NCI-H510A treated with DMSO at 0.1 percent for 48 hours (cell line): ENCODE measurements around the gene PRSS57.
"Not testable (repeated sequence)": the region's sequence is repeated elsewhere in the genome, so short reads cannot be mapped to it uniquely, and the experiment has no call there.

Experiments
- DNase-seq: peaks from one replicate; lab custom pipeline; 2025; lab: John Stamatoyannopoulos, UW

PRSS57 gene

DNA sequence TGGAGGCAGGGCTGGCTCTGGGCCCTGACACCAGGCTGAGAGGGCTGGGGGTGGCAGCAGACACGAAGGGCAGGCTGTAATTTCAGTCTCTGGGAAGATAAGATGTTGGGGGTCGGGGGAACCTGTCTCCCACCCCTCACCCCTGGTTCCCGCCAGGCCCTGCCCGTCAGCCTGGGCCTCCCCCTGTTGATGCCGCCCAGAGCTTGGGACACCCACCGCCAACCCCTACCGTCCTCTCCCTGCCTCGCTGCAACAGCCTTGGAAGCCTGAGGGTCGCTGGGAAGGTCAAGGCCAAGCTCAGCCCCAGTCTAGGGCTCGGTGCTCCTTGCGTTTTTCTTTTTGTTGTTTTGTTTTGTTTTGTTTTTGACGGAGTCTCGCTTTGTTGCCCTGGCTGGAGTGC, 28.0 kb upstream of the PRSS57 start:
- DNase-seq: no peak

- DNase-seq: no peak
Observed at GRCh38 chr19:722553-723101, 27.4 kb upstream of the PRSS57 start.

DNA sequence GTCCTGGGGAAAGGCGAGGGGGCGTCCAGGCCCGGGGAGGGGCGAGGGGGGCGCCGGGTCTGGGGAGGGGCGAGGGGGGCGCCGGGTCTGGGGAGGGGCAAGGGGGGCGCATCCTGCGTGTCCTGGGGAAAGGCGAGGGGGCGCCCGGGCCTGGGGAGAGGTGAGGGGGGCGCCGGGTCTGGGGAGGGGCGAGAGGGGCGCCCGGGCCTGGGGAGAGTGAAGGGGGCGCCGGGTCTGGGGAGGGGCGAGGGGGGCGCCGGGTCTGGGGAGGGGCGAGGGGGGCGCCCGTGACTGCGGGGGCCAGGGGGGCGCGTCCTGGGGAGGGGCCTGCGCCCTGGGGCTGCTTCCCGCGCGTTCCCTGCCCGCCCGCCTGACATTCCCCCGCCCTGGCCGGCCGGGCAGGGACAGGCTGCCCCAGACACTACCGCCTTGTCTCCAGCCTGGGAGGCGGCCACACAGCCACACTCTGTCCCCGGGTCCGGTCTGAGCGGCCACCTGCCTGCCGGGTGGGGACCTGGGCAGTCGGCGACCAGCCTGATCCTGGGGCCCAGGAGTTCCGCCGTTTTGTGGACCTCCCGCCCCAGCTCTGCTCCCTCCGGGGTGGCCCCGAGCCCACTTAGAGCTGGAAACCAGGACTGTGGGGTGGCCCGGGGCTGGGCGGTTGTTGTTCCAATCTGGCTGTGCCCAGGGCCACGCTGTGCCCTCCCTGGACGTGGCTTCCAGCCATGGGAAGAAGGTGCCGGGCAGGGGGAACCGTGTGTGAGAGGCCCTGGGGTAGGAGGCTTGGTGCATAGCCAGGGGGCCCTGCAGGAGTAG, 25.3 kb upstream of the PRSS57 start:
- DNase-seq: no peak

- DNase-seq: no peak
Observed at GRCh38 chr19:719636-720344, 24.5 kb upstream of the PRSS57 start.

- DNase-seq: no peak
Observed at GRCh38 chr19:718991-719512, 23.8 kb upstream of the PRSS57 start.

DNA sequence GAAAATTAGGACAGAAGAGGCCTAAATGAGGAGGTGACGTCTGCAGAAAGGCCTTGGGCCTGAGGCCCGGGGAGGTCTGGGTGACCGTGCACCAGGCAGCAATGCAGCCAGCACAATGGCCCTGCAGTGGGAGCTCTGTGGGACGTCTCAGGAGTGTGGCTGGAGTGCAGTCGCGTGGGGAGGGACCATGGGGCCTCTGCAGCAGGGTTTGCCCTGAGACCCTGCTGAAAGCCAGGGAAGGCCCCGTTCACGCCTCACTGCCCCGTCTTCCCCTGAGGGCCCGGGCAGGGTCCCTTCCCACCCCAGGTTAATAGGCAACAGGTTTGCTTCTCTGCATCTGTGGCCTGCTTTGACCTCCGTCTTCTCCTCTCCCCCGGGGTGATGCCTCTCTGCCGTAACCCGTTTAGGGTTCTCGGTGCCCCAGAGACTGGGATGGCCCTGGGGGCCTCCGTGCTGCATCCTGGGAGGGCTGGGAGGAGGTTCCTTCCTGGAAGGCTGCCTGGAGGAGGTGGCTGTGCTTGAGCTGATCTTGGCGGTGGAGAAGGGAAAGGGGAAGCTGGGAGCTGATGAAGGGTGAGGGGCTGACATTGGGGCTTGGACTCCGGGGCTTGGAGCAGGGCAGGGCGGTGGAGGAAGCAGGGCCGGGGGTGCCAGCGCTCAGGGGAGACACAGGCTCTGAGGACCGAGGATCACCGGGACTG, 23.1 kb upstream of the PRSS57 start:
- DNase-seq: no peak

GRCh38 chr19:715347-715746, 20.1 kb upstream of the PRSS57 start:
- no peak for DNase-seq

DNA sequence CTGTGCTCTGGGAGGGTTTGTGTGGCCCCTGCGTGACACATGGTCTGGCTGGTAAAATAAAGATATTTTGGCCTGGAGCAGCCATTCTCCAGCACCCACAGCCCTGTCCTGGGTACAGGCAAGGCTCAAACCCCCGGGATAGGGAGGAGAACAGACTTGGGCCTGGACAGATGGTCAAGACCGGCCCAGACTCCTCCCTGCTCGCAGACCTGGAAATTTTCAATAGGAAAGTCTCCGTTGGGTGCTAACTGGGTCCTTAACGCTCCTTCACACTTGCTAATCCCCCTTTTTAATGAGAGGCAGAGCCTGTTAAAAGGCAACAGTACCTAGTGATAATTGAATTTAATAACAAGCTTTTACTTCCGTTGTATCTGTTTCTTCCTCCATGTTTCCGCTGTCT, 16.0 kb upstream of the PRSS57 start:
- DNase-seq: no peak

GRCh38 chr19:710767-711166, 15.5 kb upstream of the PRSS57 start:
- no peak for DNase-seq

DNA sequence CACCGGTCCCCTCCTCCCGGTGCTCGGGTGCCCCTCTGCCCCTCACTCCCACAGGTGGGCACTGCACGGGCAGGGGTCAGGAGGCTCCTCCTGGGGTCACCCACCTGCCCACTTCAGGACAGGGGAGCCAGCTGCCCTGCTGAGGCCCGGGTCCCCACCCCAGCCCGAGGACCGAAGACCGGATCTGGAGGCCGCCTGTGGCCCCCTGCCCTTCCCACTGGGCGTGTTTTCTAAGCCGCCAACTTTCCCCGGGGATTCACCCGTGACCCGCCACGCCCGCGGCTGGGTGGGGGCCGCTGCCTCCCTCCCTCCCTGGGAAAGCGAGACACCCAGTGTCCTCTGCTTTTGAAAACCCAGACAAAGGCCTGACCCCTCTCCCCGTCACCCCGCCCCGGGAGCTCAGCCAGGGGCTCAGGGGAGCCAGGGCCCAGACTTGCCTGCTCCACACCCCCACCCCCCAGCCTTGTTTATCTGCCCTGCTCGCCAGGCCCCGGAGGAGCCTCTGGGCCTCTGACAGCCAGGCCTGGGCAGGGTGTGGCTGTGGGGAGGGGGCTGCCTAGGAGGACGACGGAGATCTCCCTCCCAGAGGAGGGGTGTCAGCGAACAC, 14.8 kb upstream of the PRSS57 start:
- DNase-seq: no peak

GRCh38 chr19:709196-709964, 14.1 kb upstream of the PRSS57 start:
- no peak for DNase-seq

DNA sequence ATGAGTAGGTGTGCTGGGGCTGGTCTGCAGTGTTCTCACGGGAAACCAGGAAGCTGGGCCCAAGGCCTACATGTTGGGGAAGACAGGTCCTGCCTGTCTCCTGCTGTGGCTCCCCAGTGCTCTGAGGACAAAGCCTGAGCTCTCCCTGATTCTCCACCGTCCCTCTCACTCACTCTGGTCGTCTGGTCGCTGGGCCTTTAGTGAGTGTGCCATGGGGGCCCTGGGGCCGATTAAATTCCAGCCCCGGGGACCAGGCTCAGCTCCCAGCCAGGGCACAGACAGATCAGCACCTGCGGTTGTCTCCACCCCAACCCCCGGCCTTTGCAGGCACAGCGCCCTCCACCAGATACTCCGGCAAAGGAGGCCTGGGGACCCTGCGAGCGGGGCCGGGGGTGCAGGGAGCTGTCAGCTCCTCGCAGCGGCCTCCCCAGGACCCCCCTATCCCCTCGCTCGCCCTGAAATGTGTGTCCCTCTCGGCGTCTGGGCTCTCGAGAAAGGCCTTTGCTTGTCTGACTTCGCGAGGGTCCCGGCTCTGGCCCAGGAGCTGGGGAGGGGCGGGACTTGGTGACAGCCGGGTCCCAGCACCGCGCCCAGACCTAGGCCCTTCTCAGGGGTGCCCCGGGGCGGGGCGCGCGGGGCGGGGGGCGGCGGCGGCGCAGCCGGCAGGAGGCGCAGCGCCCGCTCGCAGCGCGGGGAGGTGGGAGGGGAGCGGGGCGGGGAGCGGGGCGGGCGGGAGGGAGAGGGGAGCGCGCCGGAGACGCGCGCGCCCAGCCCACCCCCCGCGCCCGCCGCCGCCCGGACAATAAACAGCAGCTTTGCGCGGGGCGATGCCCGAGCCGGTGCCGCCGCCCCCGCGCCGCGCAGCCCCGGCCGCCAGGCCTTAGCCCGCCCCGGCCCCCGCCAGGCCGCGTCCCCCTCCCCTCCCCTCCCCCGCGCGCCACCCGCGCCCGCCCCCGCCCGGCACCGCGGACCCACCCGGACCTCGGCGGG, 13.2 kb upstream of the PRSS57 start, which contains the start of gene PALM:
Gene PALM (plus strand): TSS at position 782 of the 990 bp plus-strand sequence. CDS start 212 bp downstream, outside the sequence.
- DNase-seq: no peak

DNA sequence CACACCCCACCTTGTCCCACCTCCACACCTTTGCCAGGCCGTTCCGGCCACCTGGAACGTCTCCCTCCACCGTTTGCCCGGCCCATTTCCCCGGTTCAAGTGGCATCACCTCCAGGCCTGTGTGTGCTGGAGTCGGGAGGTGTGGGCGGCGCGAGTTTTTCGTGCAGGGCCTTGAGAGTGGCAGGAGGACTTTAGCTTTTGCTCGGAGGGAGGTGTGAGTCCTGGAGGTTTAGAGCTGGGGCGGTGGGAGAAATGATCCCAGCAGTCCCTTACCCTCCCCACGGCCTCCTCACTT, 9.1 kb upstream of the PRSS57 start:
- DNase-seq: no peak

DNA sequence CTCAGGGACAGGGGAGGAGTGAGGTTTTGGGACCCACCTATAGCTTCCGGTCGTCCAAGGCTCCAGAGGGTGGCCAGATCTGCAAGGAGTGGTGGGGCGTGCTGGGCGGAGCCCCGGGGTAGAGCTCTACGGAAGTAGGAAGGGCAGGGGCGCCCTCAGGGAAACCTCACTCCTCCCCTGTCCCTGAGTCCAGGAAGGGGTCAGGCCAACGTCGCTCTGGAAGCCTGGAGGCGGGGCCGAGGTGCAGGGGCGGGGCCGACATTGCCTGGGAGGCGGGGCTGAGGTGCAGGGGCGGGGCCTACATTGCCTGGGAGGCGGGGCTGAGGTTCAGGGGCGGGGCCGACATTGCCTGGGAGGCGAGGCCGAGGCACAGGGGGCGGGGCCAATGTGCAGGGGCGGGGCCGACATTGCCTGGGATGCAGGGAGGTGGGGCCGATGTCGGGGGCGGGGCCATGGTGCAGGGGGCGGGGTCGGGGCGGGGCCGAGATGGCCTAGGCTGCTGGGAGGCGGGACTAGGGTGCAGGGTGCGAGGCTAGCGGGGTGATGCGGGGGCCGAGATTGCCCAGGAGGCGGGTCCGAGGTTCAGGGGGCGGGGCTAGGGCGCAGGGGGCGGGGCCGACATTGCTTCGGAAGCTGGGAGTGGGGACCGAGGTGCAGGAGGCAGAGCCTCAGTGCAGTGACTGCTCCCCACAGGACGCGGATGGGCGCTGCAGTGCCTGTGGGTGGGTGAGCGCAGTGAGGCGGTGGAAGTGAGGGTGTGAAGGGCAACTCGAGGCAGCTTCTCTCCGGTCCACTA, 8.6 kb upstream of the PRSS57 start:
- no peak for DNase-seq

GRCh38 chr19:703329-703650, 8.0 kb upstream of the PRSS57 start:
- DNase-seq: no peak

DNA sequence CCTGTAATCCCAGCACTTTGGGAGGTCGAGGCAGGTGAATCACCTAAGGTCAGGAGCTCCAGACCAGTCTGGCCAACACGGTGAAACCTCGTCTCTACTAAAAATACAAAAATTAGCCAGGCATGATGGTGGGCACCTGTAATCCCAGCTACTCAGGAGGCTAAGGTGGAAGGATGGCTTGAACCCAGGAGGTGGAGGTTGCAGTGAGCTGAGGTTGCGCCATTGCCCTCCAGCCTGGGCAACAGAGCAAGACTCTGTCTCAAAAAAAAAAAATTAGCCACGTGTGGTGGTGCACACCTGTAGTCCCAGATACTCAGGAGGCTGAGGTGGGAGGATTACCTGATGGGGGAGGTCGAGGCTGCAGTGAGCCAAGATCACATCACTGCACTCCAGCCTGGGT, 7.6 kb upstream of the PRSS57 start:
- DNase-seq: not testable (repeated sequence)

DNA sequence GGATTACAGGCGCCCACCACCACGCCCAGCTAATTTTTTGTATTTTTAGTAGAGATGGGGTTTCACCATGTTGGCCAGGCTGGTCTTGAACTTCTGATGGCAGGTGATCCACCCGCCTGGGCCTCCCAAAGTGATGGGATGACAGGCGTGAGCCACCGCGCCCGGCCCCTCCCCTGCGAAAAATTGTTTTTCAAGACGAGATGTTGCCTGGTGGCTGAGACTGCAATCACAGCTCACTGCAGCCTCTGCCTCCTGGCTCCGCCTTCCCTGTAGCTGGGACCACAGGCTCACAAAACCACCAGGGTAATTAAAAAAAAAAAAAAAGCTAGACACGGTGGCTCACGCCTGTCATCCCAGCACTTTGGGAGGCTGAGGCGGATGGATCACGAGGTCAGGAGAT, 4.6 kb upstream of the PRSS57 start:
- not testable (repeated sequence) for DNase-seq

DNA sequence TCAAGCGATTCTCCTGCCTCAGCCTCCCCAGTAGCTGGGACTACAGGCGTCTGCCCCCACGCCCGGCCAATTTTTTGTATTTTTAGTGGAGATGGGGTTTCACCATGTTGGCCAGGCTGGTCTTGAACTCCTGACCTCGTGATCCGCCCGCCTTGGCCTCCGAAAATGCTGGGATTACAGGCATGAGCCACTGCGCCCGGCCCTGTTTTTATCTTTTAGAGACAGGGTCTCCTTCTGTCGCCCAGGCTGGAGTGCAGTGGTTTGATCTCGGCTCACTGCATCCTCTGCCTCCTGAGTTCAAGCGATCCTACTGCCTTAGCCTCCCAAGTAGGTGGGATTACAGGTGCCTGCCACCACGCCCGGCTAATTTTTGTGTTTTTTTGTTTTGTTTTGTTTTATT, 3.3 kb upstream of the PRSS57 start:
- not testable (repeated sequence) for DNase-seq
